Tibial nerve (tissue), 4 donors: Measurements from ENCODE around the gene APCDD1. TPM values are rescaled to one million over a fixed set of nuclear protein-coding genes. Genes with fewer than 3 reads are reported as not detected.
"Not testable (repeated sequence)": the region's sequence is repeated elsewhere in the genome, so short reads cannot be mapped to it uniquely, and the experiment has no call there.

ENCODE experiments used
- DNase-seq, 2 donors: peaks; one replicate each; pipeline ENCODE4 v3.0.0-alpha.2; 2019; ENCODE audit warnings: low spot score in 2 of 2
- H3K27ac ChIP-seq, 4 donors: fragments of 200-600 bp; sonication (generic) in 3 of 4; one replicate each; pipeline ENCODE4 v1.5.1; 2017 to 2019; ENCODE audit warnings: mild to moderate bottlenecking in 1 of 4
- H3K27me3 ChIP-seq, 2 donors: fragments of 200-600 bp; sonication (generic) in 1 of 2; one replicate each; pipeline versions ENCODE4 v1.5.1 to v1.6.0; 2017 to 2019
- H3K36me3 ChIP-seq, 3 donors: fragments of 200-600 bp; sonication (generic); one replicate each; pipeline ENCODE4 v1.5.1; 2018 to 2019
- H3K4me1 ChIP-seq, 4 donors: fragments of 200-600 bp; sonication (generic) in 3 of 4; one replicate each; pipeline ENCODE4 v1.5.1; 2017 to 2019
- H3K4me3 ChIP-seq, 4 donors: fragments of 200-600 bp; sonication (generic) in 3 of 4; one replicate each; pipeline ENCODE4 v1.5.1; 2017 to 2019; ENCODE audit warnings: mild to moderate bottlenecking in 1 of 4, moderate library complexity in 1 of 4
- H3K9me3 ChIP-seq, 4 donors: fragments of 200-600 bp; sonication (generic) in 3 of 4; one replicate each; pipeline ENCODE4 v1.5.1; 2017 to 2019
- EP300 ChIP-seq, 2 donors: sonication (generic); formaldehyde crosslinking; IDR thresholded peaks; one replicate each; pipeline ENCODE4 v1.6.1; 2017; ENCODE audit warnings: antibody characterized with exemption in 2 of 2, mild to moderate bottlenecking in 1 of 2
- POLR2A ChIP-seq, 2 donors: fragments of 450-650 bp; IDR thresholded peaks; one replicate each; pipeline ENCODE4 v1.6.1; 2017; ENCODE audit warnings: antibody characterized with exemption in 2 of 2, mild to moderate bottlenecking in 2 of 2, moderate library complexity in 2 of 2
- WGBS, 2 donors: methylation state at CpG; one replicate each; pipeline ENCODE4 v1.1.5; 2018; 5-methylcytosine and 5-hydroxymethylcytosine counted together
- total RNA-seq, 4 donors: library from RNA; depleted of rRNA; stranded (reverse); fragments of >200 nt; gene quantifications; one replicate each; pipeline ENCODE4 v1.1.0, GENCODE V29; 2016
- TF ChIP-seq, protein P1 (sequence below), 5 experiments: fragments of 200-600 bp in 3 of 5; fragments of 450-650 bp in 2 of 5; sonication (generic) in 3 of 5; IDR thresholded peaks; one replicate each; pipeline ENCODE4 v1.5.1; 2016 to 2019; ENCODE audit warnings: antibody characterized with exemption in 5 of 5, mild to moderate bottlenecking in 3 of 5, moderate library complexity in 2 of 5

Gene APCDD1
- total RNA-seq, 4 donors from 2014 or later, result 46.2 to 154 (median 101) TPM

DNA sequence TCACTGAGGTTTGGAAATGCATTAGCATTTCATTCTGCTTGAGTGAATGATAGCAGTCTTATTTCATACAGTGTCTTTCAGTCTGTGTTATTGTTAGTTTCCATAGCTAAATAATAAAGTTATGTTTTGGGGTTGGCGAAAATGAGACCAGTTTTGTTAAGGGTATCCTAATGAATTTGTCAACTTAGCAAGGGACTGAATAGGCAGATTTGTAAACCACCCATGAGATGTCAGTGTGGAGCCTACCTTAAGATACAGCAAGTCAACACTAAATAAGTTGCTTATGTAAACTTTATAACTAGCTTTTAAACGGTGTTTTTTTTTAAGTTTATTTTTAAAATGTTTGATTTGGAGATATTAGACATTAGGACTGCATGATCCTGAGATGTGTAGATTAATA lies 83.3 kb downstream of the APCDD1 start:
- Histone ChIP-seq H3K4me3 (no peak overlapping the region), H3K36me3 (peaks cover 0 to 36% (median 21%) of the 10 kb centered on the region in 3 donors), H3K27ac (no peak overlapping the region), H3K4me1 (no peaks in the 10 kb centered on the region), H3K9me3 (no peaks in the 10 kb centered on the region), H3K27me3 (no peaks in the 10 kb centered on the region)
- DNase-seq, result no peak
- TF ChIP-seq EP300 (IDR thresholded peaks at IDR 0.05) (no peak), POLR2A (IDR thresholded peaks at IDR 0.05) (no peak)
- TF ChIP-seq, protein P1, sequence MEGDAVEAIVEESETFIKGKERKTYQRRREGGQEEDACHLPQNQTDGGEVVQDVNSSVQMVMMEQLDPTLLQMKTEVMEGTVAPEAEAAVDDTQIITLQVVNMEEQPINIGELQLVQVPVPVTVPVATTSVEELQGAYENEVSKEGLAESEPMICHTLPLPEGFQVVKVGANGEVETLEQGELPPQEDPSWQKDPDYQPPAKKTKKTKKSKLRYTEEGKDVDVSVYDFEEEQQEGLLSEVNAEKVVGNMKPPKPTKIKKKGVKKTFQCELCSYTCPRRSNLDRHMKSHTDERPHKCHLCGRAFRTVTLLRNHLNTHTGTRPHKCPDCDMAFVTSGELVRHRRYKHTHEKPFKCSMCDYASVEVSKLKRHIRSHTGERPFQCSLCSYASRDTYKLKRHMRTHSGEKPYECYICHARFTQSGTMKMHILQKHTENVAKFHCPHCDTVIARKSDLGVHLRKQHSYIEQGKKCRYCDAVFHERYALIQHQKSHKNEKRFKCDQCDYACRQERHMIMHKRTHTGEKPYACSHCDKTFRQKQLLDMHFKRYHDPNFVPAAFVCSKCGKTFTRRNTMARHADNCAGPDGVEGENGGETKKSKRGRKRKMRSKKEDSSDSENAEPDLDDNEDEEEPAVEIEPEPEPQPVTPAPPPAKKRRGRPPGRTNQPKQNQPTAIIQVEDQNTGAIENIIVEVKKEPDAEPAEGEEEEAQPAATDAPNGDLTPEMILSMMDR (IDR thresholded peaks at IDR 0.05), result no peak
- 41 to 49% methylated on average over 2 of the region's 2 CpGs for WGBS, 2 donors

DNA sequence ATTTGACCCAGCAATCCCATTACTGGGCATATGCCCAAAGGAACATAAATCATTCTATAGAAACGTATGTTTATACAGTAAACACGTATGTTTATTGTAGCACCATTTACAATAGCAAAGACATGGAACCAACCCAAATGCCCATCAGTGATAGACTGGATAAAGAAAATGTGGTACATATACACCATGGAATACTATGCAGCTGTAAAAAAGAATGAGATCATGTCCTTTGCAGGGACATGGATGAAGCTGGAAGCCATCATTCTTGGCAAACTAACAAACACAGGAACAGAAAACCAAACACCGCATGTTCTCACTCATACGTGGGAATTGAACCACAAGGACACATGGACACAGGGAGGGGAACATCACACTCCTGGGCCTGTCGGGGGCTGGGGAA lies 84.7 kb downstream of the APCDD1 start:
- H3K4me1 ChIP-seq, H3K9me3 ChIP-seq, H3K4me3 ChIP-seq, DNase-seq, H3K27ac ChIP-seq, H3K27me3 ChIP-seq: not testable (repeated sequence)
- H3K36me3 ChIP-seq, result peaks cover 0 to 42% (median 21%) of the 10 kb centered on the region in 3 donors
- 91 to 96% methylated on average over 5 of the region's 5 CpGs for WGBS, 2 donors

Other genes with a start within 250 kb of the APCDD1 start
- gene NAPG, start 71.4 kb downstream of the APCDD1 start, total RNA-seq, result 10 to 100 TPM; 19.0 to 37.9 (median 27.7) TPM